Measurements from ENCODE around the gene AFDN. TPM values are rescaled to one million over a fixed set of nuclear protein-coding genes. Genes with fewer than 3 reads are reported as not detected.

The AFDN gene
- total RNA-seq, 1 donor, result 13.1 TPM

- Histone ChIP-seq H3K27me3 (ENCODE audit: insufficient read depth, low read length) (no peaks in the 10 kb centered on the region), H3K4me3 (ENCODE audit: low read length) (no peak overlapping the region), H3K4me1 (ENCODE audit: insufficient read depth, low read length) (no peaks in the 10 kb centered on the region), H3K9me3 (ENCODE audit: low read depth, low read length) (peaks cover 21% of the 10 kb centered on the region)
Measured at GRCh38 chr6:168013250-168013915, 186.7 kb downstream of the AFDN start.

- H3K9me3 ChIP-seq (ENCODE audit: low read depth, low read length), result peaks cover 21% of the 10 kb centered on the region
- no peaks in the 10 kb centered on the region for H3K4me1 ChIP-seq (ENCODE audit: insufficient read depth, low read length)
- H3K4me3 ChIP-seq (ENCODE audit: low read length), result no peak overlapping the region
- H3K27me3 ChIP-seq (ENCODE audit: insufficient read depth, low read length), result no peaks in the 10 kb centered on the region
Measured at GRCh38 chr6:168014428-168014827, 187.7 kb downstream of the AFDN start.

- Histone ChIP-seq H3K4me1 (ENCODE audit: insufficient read depth, low read length) (no peaks in the 10 kb centered on the region), H3K4me3 (ENCODE audit: low read length) (no peak overlapping the region), H3K27me3 (ENCODE audit: insufficient read depth, low read length) (no peaks in the 10 kb centered on the region), H3K9me3 (ENCODE audit: low read depth, low read length) (peaks cover 21% of the 10 kb centered on the region)
Measured at GRCh38 chr6:168015009-168015408, 188.3 kb downstream of the AFDN start.

GRCh38 chr6:168015482-168016175, 188.9 kb downstream of the AFDN start:
- H3K9me3 ChIP-seq (ENCODE audit: low read depth, low read length), result peaks cover 18% of the 10 kb centered on the region
- no peaks in the 10 kb centered on the region for H3K27me3 ChIP-seq (ENCODE audit: insufficient read depth, low read length)
- H3K4me3 ChIP-seq (ENCODE audit: low read length), result no peak overlapping the region
- no peaks in the 10 kb centered on the region for H3K4me1 ChIP-seq (ENCODE audit: insufficient read depth, low read length)

- Histone ChIP-seq H3K4me1 (ENCODE audit: insufficient read depth, low read length) (no peaks in the 10 kb centered on the region), H3K4me3 (ENCODE audit: low read length) (no peak overlapping the region), H3K27me3 (ENCODE audit: insufficient read depth, low read length) (no peaks in the 10 kb centered on the region), H3K9me3 (ENCODE audit: low read depth, low read length) (peaks cover 13% of the 10 kb centered on the region)
Measured at GRCh38 chr6:168016176-168016620, 189.5 kb downstream of the AFDN start.

GRCh38 chr6:168016721-168017525, 190.2 kb downstream of the AFDN start:
- Histone ChIP-seq H3K27me3 (ENCODE audit: insufficient read depth, low read length) (no peaks in the 10 kb centered on the region), H3K4me3 (ENCODE audit: low read length) (no peak overlapping the region), H3K4me1 (ENCODE audit: insufficient read depth, low read length) (no peaks in the 10 kb centered on the region), H3K9me3 (ENCODE audit: low read depth, low read length) (peaks cover 6% of the 10 kb centered on the region)

GRCh38 chr6:168017629-168018028, 190.9 kb downstream of the AFDN start:
- Histone ChIP-seq H3K9me3 (ENCODE audit: low read depth, low read length) (no peaks in the 10 kb centered on the region), H3K4me1 (ENCODE audit: insufficient read depth, low read length) (no peaks in the 10 kb centered on the region), H3K4me3 (ENCODE audit: low read length) (no peak overlapping the region), H3K27me3 (ENCODE audit: insufficient read depth, low read length) (no peaks in the 10 kb centered on the region)

- H3K27me3 ChIP-seq (ENCODE audit: insufficient read depth, low read length), result no peaks in the 10 kb centered on the region
- H3K9me3 ChIP-seq (ENCODE audit: low read depth, low read length), result no peaks in the 10 kb centered on the region
- H3K4me1 ChIP-seq (ENCODE audit: insufficient read depth, low read length), result no peaks in the 10 kb centered on the region
- H3K4me3 ChIP-seq (ENCODE audit: low read length), result no peak overlapping the region
Measured at GRCh38 chr6:168018664-168019063, 192.0 kb downstream of the AFDN start.

- no peaks in the 10 kb centered on the region for H3K4me1 ChIP-seq (ENCODE audit: insufficient read depth, low read length)
- no peak overlapping the region for H3K4me3 ChIP-seq (ENCODE audit: low read length)
- no peaks in the 10 kb centered on the region for H3K27me3 ChIP-seq (ENCODE audit: insufficient read depth, low read length)
- H3K9me3 ChIP-seq (ENCODE audit: low read depth, low read length), result no peaks in the 10 kb centered on the region
Measured at GRCh38 chr6:168020242-168020641, 193.5 kb downstream of the AFDN start.

GRCh38 chr6:168021581-168021980, 194.9 kb downstream of the AFDN start:
- H3K9me3 ChIP-seq (ENCODE audit: low read depth, low read length), result no peaks in the 10 kb centered on the region
- H3K27me3 ChIP-seq (ENCODE audit: insufficient read depth, low read length), result no peaks in the 10 kb centered on the region
- no peak overlapping the region for H3K4me3 ChIP-seq (ENCODE audit: low read length)
- H3K4me1 ChIP-seq (ENCODE audit: insufficient read depth, low read length), result no peaks in the 10 kb centered on the region

Other genes starting within 250 kb of the AFDN start
- not detected for gene KIF25, start 170.8 kb downstream of the AFDN start, total RNA-seq